ENCODE measurements around the gene GTF3C1.

The GTF3C1 gene

DNA sequence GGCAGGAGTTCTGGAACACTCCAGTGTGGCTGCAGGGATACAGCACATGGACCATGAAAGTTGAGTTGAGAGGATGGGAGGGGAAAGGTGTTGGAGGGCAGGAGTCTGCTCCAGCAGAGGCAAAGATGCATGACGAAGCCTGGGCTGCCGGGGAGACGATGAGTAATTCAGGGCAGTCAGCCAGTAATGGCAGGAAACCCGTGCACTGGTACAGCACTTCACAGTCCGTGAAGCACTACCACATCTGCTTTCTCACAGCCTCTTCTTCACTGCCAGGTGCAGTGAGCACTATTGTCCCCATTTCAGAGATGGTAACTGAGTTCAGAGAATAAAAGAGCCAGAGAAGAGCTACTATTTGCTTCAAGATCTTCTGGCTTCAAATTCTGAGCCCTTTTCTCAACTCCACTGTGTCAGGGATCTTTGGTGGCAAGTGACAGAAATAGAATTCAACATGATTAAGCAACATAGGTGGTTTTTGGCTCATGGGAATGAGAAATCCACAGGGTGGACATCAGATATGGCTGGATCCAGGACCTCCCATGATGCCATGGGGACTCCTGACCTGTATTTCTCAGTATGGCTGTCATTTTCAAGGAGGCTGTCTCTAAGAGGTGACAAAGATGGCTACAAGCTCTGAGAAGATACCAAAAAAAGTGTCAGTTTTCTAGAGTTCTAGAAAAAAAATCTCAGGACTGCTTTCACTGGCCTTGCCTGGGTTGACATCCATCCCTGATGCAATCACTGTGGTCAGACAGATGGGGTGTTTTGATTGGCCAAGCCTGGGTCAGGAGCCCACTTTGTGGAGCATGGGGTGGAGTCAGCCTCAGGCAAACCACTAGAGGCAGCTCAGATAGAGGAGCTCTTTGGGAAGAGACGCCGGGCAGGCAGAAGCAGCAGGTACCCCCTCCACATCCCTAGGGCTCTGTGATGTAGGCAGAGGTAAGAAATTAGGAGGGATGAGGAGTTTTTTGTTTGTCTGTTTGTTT lies 123.0 kb downstream of the GTF3C1 start:
- DNase-seq (ENCODE audit: low spot score), result peak; percentile 84

- DNase-seq (ENCODE audit: low spot score), result no peak
Observed at GRCh38 chr16:27425961-27426360, 123.8 kb downstream of the GTF3C1 start.

DNA sequence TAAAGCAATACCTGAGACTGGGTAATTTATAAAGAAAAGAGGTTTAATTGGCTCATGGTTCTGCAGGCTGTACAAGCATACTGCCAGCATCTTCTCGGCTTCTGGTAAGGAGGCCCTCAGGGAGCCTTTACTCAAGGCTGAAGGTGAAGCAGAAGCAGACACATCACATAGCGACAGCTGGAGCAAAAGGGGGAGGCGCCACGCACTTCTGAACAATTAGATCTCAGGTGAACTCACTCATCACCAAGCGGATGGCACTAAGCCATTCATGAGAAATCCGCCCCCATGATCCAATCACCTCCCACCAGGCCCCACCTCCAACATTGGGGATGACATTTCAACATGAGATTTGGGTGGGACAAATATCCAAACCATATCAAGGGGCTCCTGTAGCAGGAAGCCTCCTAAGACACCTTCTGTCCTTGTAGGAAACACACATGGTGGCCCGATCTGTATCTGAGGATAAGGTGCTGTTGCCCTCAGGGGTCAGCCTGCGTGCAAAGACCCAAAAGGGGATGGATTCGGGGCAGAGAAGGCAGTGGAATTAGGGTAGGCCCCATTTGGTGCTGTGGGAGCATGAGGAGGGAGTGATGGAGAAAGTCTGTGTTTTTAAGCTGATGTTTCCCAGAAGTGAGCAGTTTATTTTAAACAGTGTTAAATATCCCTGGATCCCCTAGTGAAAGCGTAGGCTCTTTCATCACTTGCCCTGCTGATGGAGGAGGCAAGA lies 124.8 kb downstream of the GTF3C1 start:
- no peak for DNase-seq (ENCODE audit: low spot score)

DNA sequence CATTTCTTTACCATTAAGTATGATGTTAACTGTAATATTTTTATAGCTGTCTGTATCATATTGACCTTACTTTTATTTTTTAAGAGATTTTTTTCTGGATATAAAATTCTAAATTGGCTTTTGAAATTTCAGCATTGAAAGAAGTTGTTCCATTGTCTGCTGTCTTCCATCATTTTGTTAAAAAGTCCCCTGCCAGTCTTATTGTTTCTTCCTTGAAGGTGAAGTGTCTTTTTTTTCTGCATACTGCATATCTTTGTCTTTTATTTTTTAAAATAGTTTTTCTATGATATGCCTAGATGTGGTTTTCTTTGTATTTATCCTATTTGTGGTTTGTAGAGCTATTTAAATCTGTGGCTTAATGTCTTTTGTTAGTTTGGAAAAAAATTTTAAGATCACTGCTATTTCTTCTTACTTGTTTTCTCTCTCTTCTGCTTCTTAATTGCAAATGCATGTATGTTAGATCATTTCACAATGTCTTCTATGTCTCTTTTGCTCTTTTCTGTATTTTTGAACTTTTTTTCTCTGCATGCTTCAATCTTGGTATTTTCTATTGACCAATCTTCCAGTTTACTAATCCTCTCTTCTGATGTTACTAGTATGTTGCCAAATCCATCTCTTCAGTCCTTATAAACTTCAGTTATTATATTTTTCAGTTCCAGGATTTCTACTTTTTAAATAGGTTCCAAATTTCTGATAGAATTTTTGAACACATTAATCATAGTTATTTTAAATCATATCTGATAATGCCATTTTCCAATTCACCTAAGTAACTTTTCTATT lies 127.6 kb downstream of the GTF3C1 start:
- DNase-seq (ENCODE audit: low spot score), result peak; percentile 20

GRCh38 chr16:27417047-27417671 lies 132.6 kb downstream of the GTF3C1 start:
- DNase-seq (ENCODE audit: low spot score), result no peak

- no peak for DNase-seq (ENCODE audit: low spot score)
Observed at GRCh38 chr16:27414788-27415431, 134.8 kb downstream of the GTF3C1 start.

DNA sequence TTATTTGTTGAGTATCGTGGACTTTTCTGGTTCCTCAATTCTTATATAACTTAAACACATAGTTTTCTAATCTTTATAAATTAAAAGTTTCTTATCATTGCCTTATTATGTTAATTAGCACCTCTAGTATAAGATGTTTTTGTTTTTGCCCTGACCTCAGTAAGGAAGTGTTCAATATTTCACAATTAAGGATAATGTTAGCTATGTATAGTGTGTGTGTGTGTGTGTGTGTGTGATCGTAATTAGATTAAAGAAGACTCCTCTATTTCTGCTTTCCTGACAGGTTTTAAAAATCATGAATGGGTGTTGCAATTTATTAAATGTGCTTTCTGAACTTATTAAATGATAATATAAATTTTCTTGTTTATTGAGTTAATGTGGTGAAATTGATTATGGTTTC lies 135.8 kb downstream of the GTF3C1 start:
- DNase-seq (ENCODE audit: low spot score), result no peak

DNA sequence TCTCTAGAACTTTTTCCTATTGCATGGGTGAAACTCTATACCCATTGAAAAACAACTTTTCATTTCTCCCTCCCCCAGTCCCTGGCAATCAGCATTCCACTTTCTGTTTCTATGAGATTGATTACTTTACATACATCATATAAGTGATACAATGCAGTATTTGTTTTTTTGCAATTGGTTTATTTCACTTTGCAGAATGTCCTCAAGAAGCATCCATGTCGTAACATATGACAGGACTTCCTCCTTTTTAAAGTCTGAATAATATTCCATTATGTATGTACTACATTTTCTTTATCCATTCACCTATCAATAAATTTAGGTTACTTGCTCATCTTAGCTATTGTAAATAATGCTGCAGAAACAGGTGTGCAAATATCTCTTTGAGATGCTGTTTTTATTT lies 139.0 kb downstream of the GTF3C1 start:
- no peak for DNase-seq (ENCODE audit: low spot score)

Data from CD4-positive, alpha-beta T cell treated with Interleukin-15 for 4 hours (primary cell).